Measurements from ENCODE around the gene DSTYK.

- TF ChIP-seq, protein P1, sequence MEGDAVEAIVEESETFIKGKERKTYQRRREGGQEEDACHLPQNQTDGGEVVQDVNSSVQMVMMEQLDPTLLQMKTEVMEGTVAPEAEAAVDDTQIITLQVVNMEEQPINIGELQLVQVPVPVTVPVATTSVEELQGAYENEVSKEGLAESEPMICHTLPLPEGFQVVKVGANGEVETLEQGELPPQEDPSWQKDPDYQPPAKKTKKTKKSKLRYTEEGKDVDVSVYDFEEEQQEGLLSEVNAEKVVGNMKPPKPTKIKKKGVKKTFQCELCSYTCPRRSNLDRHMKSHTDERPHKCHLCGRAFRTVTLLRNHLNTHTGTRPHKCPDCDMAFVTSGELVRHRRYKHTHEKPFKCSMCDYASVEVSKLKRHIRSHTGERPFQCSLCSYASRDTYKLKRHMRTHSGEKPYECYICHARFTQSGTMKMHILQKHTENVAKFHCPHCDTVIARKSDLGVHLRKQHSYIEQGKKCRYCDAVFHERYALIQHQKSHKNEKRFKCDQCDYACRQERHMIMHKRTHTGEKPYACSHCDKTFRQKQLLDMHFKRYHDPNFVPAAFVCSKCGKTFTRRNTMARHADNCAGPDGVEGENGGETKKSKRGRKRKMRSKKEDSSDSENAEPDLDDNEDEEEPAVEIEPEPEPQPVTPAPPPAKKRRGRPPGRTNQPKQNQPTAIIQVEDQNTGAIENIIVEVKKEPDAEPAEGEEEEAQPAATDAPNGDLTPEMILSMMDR (conservative IDR thresholded peaks at IDR 0.05) = no peak
- no peak for TF ChIP-seq ZFX (IDR thresholded peaks at IDR 0.05)
Measured at GRCh38 chr1:205257735-205258134, 46.2 kb upstream of the DSTYK start.

Measured in C4-2B (cell line).